ACC112 (cell line): ENCODE results near the gene MYRF.

Experiments used
- H2AFZ ChIP-seq: fragments of 200-600 bp; sonication (generic); one replicate; pipeline ENCODE4 v1.6.0; 2017; ENCODE audit warnings: antibody characterized with exemption, low read length; ENCODE audit not compliant: unreplicated experiment
- H3K27ac ChIP-seq: fragments of 200-600 bp; sonication (generic); 2 replicates; pipeline ENCODE4 v1.5.1; 2014; ENCODE audit warnings: low read depth, mild to moderate bottlenecking, antibody characterized with exemption, low read length, moderate library complexity
- H3K27me3 ChIP-seq: fragments of 200-600 bp; sonication (generic); 2 replicates; pipeline ENCODE4 v1.6.1; 2014; ENCODE audit warnings: mild to moderate bottlenecking, antibody characterized with exemption, low read length, moderate library complexity, mixed read lengths; ENCODE audit not compliant: insufficient read depth
- H3K36me3 ChIP-seq: fragments of 200-600 bp; sonication (generic); 2 replicates; pipeline ENCODE4 v1.6.1; 2016; ENCODE audit warnings: mild to moderate bottlenecking, antibody characterized with exemption, low read length, moderate library complexity, mixed read lengths; ENCODE audit not compliant: insufficient read depth
- H3K4me1 ChIP-seq: fragments of 200-600 bp; sonication (generic); one replicate; pipeline ENCODE4 v1.6.1; 2016; ENCODE audit warnings: low read length, mixed read lengths; ENCODE audit not compliant: insufficient read depth, unreplicated experiment, control insufficient read depth
- H3K4me3 ChIP-seq: fragments of 200-600 bp; sonication (generic); 2 replicates; pipeline ENCODE4 v1.5.1; 2014; ENCODE audit warnings: mild to moderate bottlenecking, low read depth, low read length
- H3K79me2 ChIP-seq: fragments of 200-600 bp; sonication (generic); one replicate; pipeline ENCODE4 v1.6.0; 2016; ENCODE audit warnings: low read length; ENCODE audit not compliant: control insufficient read depth, unreplicated experiment, insufficient read depth

MYRF gene

DNA sequence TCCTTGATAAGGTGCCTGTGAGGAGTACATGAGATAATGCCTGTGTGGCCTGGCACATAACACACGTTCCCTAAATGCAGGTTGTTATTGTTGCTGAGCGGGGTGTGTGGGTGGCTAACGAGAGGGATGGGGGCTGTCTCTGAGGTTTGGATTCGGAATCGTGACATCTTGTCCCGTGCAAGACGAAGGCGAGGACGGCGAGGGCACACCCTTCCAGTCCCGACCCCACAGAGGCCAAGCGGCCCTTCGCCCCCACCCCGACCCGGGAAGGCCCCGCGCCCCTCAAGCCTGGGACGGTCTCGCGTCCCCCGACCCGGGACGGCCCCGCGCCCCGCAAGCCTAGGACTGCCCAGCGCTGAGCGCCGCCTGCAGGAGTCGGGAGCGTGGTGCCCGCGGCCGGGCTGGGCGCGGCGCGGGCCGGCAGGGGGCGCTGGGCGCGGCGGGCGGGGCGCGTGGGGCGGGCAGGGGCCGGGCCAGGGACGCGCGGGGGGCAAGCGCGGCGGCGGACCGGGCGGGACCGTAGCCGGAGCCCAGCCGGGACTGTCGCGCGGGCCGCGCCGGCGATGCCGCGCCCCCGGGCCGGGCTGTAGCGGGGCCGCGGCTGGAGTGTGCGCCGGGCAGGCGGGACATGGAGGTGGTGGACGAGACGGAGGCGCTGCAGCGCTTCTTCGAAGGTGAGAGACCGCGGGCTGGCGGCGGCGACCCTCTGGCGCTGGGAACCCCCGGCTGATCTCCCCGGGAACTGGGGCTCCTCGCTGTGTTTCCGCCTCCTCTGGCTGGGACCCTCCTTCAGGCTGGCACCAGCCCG is at the start of gene MYRF:
MYRF (plus strand) TSS at position 520 of the 808 bp plus-strand sequence; CDS start at position 629, 109 bp downstream.
- peak within 1 kb of the TSS; percentile 80 for H3K4me3 ChIP-seq
- H2AFZ ChIP-seq = peak within 1 kb of the TSS; percentile 73
- H3K27ac ChIP-seq = no peak within 1 kb of the TSS

GRCh38 chr11:61702701-61703312 is 49.6 kb upstream of the MYRF start:
- Histone ChIP-seq H3K36me3 (no peaks in the 10 kb centered on the region), H3K4me3 (no peak overlapping the region), H2AFZ (no peak overlapping the region), H3K4me1 (peaks cover 24% of the 10 kb centered on the region), H3K79me2 (no peaks in the 10 kb centered on the region), H3K27me3 (no peaks in the 10 kb centered on the region), H3K27ac (no peak overlapping the region)

More for the DNA sequence above, at the start of gene MYRF:
- Histone ChIP-seq H3K4me1 (peaks cover 23% of the 10 kb centered on the region), H3K36me3 (no peaks in the 10 kb centered on the region), H3K27me3 (no peaks in the 10 kb centered on the region), H3K79me2 (no peaks in the 10 kb centered on the region)

DNA sequence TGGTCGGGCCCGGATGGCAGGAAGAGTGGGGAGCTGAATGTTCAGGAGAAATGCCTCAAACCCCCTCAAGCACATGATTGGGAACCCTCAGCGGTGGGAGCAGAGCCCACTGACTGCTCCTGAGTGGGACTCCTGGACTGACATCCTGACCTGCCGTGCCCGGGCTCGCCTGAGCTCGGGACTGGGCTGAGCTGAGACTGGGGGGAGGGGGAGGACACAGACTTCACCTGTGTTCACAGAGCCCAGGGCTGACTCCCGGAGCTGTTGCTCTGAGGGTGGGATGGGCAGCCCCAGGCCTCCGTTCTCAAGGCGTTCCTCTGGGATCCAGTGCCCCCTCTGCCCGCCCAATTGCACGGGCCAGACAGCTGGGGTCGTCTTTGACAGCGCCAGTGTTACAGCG is 47.6 kb upstream of the MYRF start:
- Histone ChIP-seq H3K27me3 (no peaks in the 10 kb centered on the region), H3K36me3 (no peaks in the 10 kb centered on the region), H3K27ac (no peak overlapping the region), H3K79me2 (no peaks in the 10 kb centered on the region), H2AFZ (no peak overlapping the region), H3K4me3 (no peak overlapping the region), H3K4me1 (peaks cover 10% of the 10 kb centered on the region)

DNA sequence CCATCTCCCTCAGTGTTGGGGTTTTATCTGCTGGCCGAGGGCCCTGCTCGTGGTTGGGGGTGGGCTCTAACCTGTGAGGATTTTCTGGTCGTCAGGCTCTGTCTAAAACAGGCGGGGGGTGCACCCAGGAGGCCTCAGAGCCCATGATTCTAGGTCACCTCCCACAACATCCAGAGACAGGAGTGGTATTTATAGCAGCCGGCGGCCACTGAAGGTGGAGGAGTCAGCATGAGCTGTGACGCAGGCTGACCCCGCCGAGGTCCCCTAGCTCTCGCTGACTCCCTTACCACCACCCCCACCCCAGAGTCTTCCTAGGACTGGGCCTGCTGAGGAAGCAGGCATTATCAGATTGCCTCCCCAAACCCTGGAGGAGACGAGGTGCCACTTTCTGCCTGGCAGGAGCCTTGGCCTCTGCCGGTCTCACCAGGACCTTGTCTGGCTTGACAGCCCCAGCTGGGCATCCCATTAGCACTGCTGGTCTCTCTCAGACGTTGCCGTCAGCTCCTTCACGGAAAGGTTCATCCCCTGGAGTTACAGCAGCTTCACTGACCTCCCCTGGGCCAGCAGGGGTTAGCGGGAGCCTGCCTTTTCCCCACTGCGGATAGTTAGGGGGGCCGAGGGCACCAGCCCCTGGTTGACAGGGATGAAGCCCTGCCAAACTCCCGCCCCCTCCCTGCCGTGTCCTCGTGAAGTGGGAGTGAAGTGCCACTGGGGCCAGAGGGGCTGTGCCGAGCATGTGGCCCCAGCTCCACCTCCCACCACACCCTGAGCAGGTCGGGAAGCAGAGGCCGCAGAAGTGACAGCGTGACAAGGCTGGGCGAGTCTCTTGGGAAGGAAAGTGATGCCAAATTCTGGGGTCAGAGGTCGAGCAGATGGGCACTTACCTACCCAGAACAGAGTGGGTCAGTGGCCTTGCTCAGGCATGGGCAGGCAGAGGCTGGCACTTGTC is 45.7 kb upstream of the MYRF start:
- H3K4me3 ChIP-seq = no peak overlapping the region
- H3K27ac ChIP-seq = no peak overlapping the region
- no peaks in the 10 kb centered on the region for H3K4me1 ChIP-seq
- no peaks in the 10 kb centered on the region for H3K27me3 ChIP-seq
- H3K79me2 ChIP-seq = no peaks in the 10 kb centered on the region
- H3K36me3 ChIP-seq = no peaks in the 10 kb centered on the region
- no peak overlapping the region for H2AFZ ChIP-seq

- Histone ChIP-seq H2AFZ (no peak overlapping the region), H3K27ac (no peak overlapping the region), H3K79me2 (no peaks in the 10 kb centered on the region), H3K36me3 (no peaks in the 10 kb centered on the region), H3K4me3 (no peak overlapping the region), H3K27me3 (no peaks in the 10 kb centered on the region), H3K4me1 (no peaks in the 10 kb centered on the region)
Observed at GRCh38 chr11:61707574-61707973, 44.9 kb upstream of the MYRF start.

- no peaks in the 10 kb centered on the region for H3K79me2 ChIP-seq
- no peak overlapping the region for H2AFZ ChIP-seq
- no peaks in the 10 kb centered on the region for H3K4me1 ChIP-seq
- no peaks in the 10 kb centered on the region for H3K36me3 ChIP-seq
- H3K4me3 ChIP-seq = no peak overlapping the region
- H3K27me3 ChIP-seq = no peaks in the 10 kb centered on the region
- no peak overlapping the region for H3K27ac ChIP-seq
Observed at GRCh38 chr11:61709110-61709509, 43.3 kb upstream of the MYRF start.

DNA sequence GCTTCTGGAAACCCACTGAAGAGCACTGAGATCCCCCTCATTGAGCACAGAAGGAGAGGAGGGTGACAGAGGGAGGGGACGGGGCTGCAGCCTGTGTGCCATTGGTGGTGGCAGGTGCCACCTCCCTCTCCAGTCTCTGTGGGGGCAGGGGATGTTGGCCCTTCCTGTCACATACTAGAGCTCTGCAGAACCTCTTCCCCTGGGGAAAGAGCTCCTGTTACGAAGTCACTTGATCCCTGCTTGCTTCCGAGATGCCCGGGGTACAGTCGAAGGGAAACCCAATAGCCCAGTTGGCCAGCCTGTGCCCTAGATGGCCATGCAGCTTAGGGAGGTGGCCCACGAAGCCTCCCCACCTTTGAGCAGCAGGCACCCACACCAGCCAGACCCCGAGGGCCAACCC is 42.9 kb upstream of the MYRF start:
- H3K27me3 ChIP-seq = no peaks in the 10 kb centered on the region
- no peaks in the 10 kb centered on the region for H3K79me2 ChIP-seq
- no peak overlapping the region for H2AFZ ChIP-seq
- H3K27ac ChIP-seq = no peak overlapping the region
- no peak overlapping the region for H3K4me3 ChIP-seq
- no peaks in the 10 kb centered on the region for H3K4me1 ChIP-seq
- H3K36me3 ChIP-seq = no peaks in the 10 kb centered on the region

DNA sequence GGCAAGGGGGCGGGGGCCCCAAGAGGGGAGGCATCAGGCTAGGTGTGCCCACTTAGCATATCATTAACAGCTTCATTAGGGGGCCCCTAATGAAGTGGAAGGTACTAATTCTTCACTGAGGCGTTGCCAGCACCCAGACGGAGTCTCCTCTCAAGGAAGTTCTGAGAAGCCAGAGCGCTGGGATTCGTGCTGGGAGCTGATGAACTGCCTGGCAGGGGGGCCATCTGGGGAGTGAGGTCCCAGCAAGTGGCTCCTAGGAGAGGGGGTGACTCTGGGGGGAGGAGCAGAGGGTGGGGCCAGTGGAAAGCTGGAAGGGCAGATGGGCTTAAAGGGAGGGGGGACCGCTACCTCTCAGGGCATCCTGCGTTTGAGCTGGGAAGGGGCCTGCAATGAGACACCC is 42.4 kb upstream of the MYRF start:
- H3K4me1 ChIP-seq = no peaks in the 10 kb centered on the region

GRCh38 chr11:61711037-61711436 is 41.4 kb upstream of the MYRF start:
- Histone ChIP-seq H3K36me3 (no peaks in the 10 kb centered on the region), H3K27me3 (no peaks in the 10 kb centered on the region), H3K27ac (no peak overlapping the region), H2AFZ (no peak overlapping the region), H3K79me2 (no peaks in the 10 kb centered on the region), H3K4me1 (no peaks in the 10 kb centered on the region), H3K4me3 (no peak overlapping the region)

More for the DNA sequence above, 42.4 kb upstream of the MYRF start:
- no peaks in the 10 kb centered on the region for H3K36me3 ChIP-seq
- no peaks in the 10 kb centered on the region for H3K27me3 ChIP-seq
- H2AFZ ChIP-seq = no peak overlapping the region
- no peaks in the 10 kb centered on the region for H3K79me2 ChIP-seq
- H3K4me3 ChIP-seq = no peak overlapping the region
- no peak overlapping the region for H3K27ac ChIP-seq

DNA sequence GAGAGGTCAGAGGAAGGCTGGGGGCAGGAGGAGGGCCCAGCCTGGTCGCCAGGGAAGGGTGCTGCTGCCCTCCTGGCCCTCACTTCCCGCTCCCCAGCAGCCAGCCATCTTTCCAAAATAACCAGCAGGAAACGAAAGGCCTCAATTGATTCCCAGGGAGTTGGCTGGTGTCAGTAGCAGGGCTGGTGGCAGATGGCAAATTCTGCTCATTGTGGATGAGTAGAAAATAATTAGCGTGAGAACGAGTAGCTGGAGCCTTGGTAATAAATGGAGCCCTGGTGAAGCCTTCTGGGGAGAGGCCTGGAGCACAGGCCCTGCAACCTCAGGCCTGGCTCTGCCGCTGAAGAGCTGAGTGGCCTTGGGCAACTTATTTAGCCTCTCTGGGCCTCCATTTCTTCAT is 40.9 kb upstream of the MYRF start:
- Histone ChIP-seq H3K79me2 (no peaks in the 10 kb centered on the region), H3K27ac (no peak overlapping the region), H3K4me1 (no peaks in the 10 kb centered on the region), H3K36me3 (no peaks in the 10 kb centered on the region), H3K4me3 (no peak overlapping the region), H2AFZ (no peak overlapping the region), H3K27me3 (no peaks in the 10 kb centered on the region)
